DMS 273 treated with DMSO at 0.1 percent for 48 hours (cell line): Measurements from ENCODE around the gene ZNF385B.

Experiments used
- DNase-seq: peaks from one replicate; lab custom pipeline; 2025; lab: John Stamatoyannopoulos, UW

The ZNF385B gene

GRCh38 chr2:179745635-179746256 is 115.7 kb downstream of the ZNF385B start:
- no peak for DNase-seq

- DNase-seq = no peak
Measured at GRCh38 chr2:179744401-179744800, 117.0 kb downstream of the ZNF385B start.

- no peak for DNase-seq
Measured at GRCh38 chr2:179741317-179741716, 120.1 kb downstream of the ZNF385B start.

- DNase-seq = no peak
Measured at GRCh38 chr2:179729966-179730365, 131.4 kb downstream of the ZNF385B start.

- DNase-seq = no peak
Measured at GRCh38 chr2:179726461-179727180, 134.8 kb downstream of the ZNF385B start.

GRCh38 chr2:179724403-179724802 is 137.0 kb downstream of the ZNF385B start:
- no peak for DNase-seq

GRCh38 chr2:179720173-179720772 is 141.1 kb downstream of the ZNF385B start:
- no peak for DNase-seq

- no peak for DNase-seq
Measured at GRCh38 chr2:179715871-179716270, 145.5 kb downstream of the ZNF385B start.

- no peak for DNase-seq
Measured at GRCh38 chr2:179715196-179715595, 146.2 kb downstream of the ZNF385B start.

GRCh38 chr2:179712825-179713224 is 148.6 kb downstream of the ZNF385B start:
- no peak for DNase-seq

DNA sequence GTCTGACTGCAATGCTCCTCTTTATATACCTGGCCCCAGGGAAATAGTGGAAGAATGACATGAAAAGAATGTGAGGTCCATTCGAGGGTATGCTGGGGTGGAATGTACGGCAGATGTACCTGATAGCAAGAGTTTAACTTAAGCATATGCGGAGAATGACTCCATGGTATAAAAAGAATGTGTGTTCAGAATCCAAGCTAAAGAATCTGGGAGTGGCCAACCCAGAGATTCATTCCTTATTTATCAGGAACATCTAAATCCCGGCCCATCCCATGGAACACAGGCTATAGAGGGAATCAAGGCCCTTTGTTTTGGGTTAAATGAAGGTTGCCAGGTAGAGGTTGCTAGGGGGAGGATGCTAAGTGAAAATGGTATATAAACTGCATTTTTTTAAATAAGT is 150.0 kb downstream of the ZNF385B start:
- DNase-seq = no peak

DNA sequence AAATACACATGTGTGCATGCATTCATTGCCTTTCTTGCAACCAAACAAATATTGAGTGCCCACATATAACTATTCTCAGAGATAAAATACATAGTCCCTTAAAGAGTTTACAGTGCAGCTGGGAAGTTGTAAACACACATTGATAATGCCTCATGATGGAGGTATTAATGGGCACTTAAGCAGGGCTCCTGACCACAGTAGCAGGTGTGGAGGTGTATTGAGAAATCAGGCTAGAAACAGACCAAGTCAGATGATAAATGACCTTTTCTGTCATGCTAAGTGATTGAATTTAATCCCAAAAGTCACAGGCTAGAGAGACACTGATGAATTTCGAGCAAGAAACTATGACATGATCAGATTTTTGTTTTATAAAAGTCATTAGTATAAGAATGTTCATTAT is 157.7 kb downstream of the ZNF385B start:
- no peak for DNase-seq

DNA sequence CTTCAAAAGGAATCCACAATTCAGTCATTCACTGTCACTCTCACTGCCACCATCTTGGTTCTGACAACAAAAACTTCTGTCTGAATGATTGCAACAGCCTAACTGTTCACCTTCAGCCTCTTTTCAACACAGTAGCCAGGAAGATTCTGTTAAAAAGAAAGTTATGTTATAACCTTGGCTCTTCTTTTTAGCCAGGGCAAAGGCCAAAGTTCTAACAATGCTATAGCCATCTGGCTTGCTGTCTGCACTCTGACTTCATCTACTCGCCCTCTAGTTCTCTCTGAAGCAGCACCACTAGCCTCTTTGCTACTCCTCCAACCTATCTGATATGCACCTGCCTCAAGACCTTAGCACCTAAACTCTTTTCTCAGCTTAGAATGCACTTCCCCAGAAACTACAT is 158.5 kb downstream of the ZNF385B start:
- no peak for DNase-seq

- DNase-seq = no peak
Measured at GRCh38 chr2:179701524-179702110, 159.8 kb downstream of the ZNF385B start.

DNA sequence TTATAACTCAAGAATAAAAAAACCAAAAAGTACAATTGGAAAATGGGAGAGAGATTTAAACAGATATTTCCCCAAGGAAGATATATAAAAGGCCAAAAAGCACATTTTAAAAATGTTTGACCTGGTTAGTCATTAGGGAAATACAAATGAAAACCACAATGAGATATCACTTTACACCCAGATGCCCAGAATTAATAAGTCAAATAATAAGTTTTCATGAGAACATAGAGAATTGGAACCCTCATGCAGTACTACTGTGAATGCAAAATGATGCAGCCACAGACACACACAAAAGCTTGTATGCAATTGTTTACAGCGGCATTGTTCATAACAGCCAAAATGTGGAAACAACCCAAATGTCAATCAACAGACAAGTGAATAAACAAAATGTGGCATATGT is 165.9 kb downstream of the ZNF385B start:
- no peak for DNase-seq

GRCh38 chr2:179694963-179695362 is 166.4 kb downstream of the ZNF385B start:
- DNase-seq = no peak

DNA sequence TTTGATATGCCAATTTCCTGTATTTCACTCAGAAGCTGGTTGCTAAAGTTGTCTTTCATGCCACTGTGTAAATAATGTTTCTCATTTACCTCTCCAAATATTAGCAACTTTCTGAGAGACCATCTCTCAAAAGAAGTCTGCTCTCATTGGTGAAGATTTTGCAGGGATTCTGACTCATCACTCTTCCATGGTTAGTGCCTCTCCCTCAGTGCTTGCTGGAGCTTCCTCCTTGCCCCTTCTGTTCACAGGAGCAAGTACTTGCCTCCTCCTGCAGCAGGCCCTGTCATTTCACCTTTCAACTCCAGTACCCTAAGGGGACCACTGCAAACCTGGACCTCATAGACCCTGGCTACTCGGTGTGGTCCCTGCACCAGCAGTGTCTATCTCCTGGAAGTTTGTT is 168.8 kb downstream of the ZNF385B start:
- DNase-seq = no peak

GRCh38 chr2:179692043-179692442 is 169.4 kb downstream of the ZNF385B start:
- no peak for DNase-seq

GRCh38 chr2:179691235-179691634 is 170.2 kb downstream of the ZNF385B start:
- DNase-seq = no peak

DNA sequence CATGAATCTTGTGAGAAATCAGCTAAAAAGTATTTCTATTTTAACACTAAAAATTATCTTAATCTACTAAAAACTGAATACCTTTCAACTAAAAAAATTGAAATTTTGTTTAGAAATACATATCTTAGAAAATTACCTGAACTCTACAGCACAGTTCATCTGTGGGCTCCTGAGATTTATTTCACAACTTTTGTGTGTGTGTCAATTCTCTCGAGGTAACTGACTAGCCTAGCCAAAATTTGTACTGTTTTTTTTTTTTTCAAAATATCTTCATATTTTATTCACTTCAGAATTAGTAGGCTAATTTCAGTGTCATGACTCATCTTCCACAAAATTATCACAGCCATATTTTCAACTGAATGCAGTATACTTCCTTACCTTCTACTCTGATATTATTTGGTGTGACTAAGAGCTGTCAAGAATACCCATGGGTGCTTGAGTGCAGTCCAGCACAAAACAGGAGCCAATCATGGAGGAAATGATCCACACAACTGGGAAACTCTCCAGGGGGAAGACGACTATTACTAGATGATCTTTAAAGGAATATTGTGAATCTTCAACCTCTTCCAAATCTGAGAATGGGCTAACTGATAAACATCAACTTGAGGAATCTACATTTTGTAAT is 174.6 kb downstream of the ZNF385B start:
- no peak for DNase-seq

DNA sequence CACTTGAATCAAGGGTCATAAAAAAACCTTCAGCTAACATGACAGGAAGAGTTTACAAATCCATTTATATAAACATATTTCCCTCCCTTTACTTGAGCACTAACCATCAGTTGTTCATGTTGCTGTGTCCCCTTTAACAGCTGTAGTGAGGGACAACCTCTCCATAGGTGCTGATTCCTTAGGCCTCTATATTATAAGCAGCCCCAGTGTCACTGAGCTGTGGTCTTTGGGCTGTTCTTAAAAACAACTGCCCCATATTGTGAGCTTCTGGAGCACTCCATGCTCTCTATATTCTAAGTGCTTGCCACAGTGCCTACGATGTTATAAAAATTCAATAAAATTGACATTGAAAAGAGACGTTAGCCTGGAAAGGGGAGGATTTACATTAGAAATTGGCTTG is 175.3 kb downstream of the ZNF385B start:
- no peak for DNase-seq

- DNase-seq = no peak
Measured at GRCh38 chr2:179685146-179685545, 176.3 kb downstream of the ZNF385B start.

DNA sequence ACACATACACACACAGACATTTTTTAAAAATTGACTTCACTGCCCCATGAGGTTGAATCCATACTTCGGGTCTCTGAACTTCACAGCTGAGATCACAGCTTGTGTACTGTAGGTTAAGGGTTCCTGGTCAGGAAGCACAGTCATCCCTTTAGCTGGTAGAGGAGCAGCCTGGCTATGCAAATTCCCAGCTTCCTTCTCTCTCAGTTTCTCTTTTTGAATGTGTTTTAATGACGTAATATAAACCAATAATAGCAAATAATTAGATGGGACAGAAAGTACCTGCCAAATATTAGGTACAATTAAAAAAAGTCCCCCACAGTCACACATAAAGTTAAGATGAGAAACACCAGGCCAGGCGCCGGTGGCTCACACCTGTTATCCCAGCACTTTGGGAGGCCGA is 178.7 kb downstream of the ZNF385B start:
- DNase-seq = no peak
